Natural killer cell (primary cell): Measurements from ENCODE around the gene ATIC. TPM values are rescaled to one million over a fixed set of nuclear protein-coding genes. Genes with fewer than 3 reads are reported as not detected.

Source experiments
- ATAC-seq, 3 donors: fragments of 150-1000 bp in 2 of 3; fragments of 200-7000 bp in 1 of 3; cut with Tn5 transposase; 1 replicate in 1 of 3; 2 replicates in 2 of 3; pipeline ENCODE4 v1.10.0; 2021; ENCODE audit warnings: mild to moderate bottlenecking in 2 of 3, moderate library complexity in 2 of 3
- DNase-seq, 2 donors: peaks; one replicate each; pipeline versions ENCODE4 v3.0.0 to v3.0.0-alpha.2; 2013 to 2021; ENCODE audit warnings: mixed read lengths in 1 of 2
- H3K27ac ChIP-seq: one replicate; pipeline ENCODE4 v1.5.1; 2013; ENCODE audit warnings: mild to moderate bottlenecking, low read length
- H3K27me3 ChIP-seq: one replicate; pipeline ENCODE4 v1.6.1; 2013; ENCODE audit warnings: low read length; ENCODE audit not compliant: control insufficient read depth, insufficient read depth
- H3K36me3 ChIP-seq: one replicate; pipeline ENCODE4 v1.6.1; 2013; ENCODE audit warnings: low read length; ENCODE audit not compliant: control insufficient read depth, insufficient read depth
- H3K4me1 ChIP-seq: one replicate; pipeline ENCODE4 v1.6.1; 2013; ENCODE audit warnings: low read length; ENCODE audit not compliant: control insufficient read depth, insufficient read depth
- H3K4me3 ChIP-seq: one replicate; pipeline ENCODE4 v1.5.1; 2013; ENCODE audit warnings: low read length
- H3K9me3 ChIP-seq: one replicate; pipeline ENCODE4 v1.6.1; 2013; ENCODE audit warnings: low read length; ENCODE audit not compliant: control insufficient read depth, insufficient read depth
- H3K27ac Mint-ChIP-seq, 2 donors: one replicate each; pipeline ENCODE4 v1.8.0; 2022; ENCODE audit warnings: mild to moderate bottlenecking in 2 of 2, mixed read lengths in 2 of 2, moderate library complexity in 1 of 2
- H3K27me3 Mint-ChIP-seq, 2 donors: one replicate each; pipeline ENCODE4 v1.8.0; 2022; ENCODE audit warnings: low read depth in 2 of 2, mixed read lengths in 2 of 2
- H3K36me3 Mint-ChIP-seq: one replicate; pipeline ENCODE4 v1.8.0; 2022; ENCODE audit warnings: mixed read lengths
- H3K4me1 Mint-ChIP-seq, 2 donors: one replicate each; pipeline ENCODE4 v1.8.0; 2022; ENCODE audit warnings: mixed read lengths in 2 of 2
- H3K4me3 Mint-ChIP-seq: one replicate; pipeline ENCODE4 v1.8.0; 2022; ENCODE audit warnings: mild to moderate bottlenecking, moderate library complexity, mixed read lengths
- H3K9me3 Mint-ChIP-seq, 2 donors: one replicate each; pipeline ENCODE4 v1.8.0; 2022; ENCODE audit warnings: mixed read lengths in 2 of 2
- CTCF ChIP-seq: fragments of 200-600 bp; IDR thresholded peaks from one replicate; pipeline ENCODE4 v1.8.0; 2022; ENCODE audit warnings: antibody characterized with exemption
- WGBS: methylation state at CpG from one replicate; pipeline ENCODE4 v1.1.7; 2013; ENCODE audit warnings: missing lambda C conversion rate; ENCODE audit not compliant: insufficient coverage; 5-methylcytosine and 5-hydroxymethylcytosine counted together
- intact Hi-C: fragments of 100-400 bp; cut with micrococcal nuclease; formaldehyde crosslinking; loops from one replicate; pipeline ENCODE4 v1.14.2; 2022
- total RNA-seq, 4 donors: library from RNA; stranded (reverse); fragments of 120-200 nt in 1 of 4; gene quantifications; one replicate each; pipeline versions ENCODE4 v1.2.3 to v1.2.4, GENCODE V29; 2013 to 2022

Gene ATIC
- total RNA-seq, 3 donors from 2014 or later (not counting 1 experiment from before 2014, with no cell fraction given), result 33.2 to 49.9 (median 44.5) TPM

- no peak for DNase-seq
- no peaks in the 10 kb centered on the region for H3K9me3 Mint-ChIP-seq
- no peaks in the 10 kb centered on the region for H3K36me3 Mint-ChIP-seq
- Histone ChIP-seq H3K27ac (no peak overlapping the region), H3K36me3 (no peaks in the 10 kb centered on the region), H3K4me3 (no peak overlapping the region), H3K27me3 (no peaks in the 10 kb centered on the region), H3K9me3 (no peaks in the 10 kb centered on the region), H3K4me1 (no peaks in the 10 kb centered on the region)
- TF ChIP-seq CTCF, result no peak
- H3K27ac Mint-ChIP-seq, result no peak overlapping the region
- no peaks in the 10 kb centered on the region for H3K27me3 Mint-ChIP-seq
- no peak overlapping the region for H3K4me3 Mint-ChIP-seq
- no peaks in the 10 kb centered on the region for H3K4me1 Mint-ChIP-seq
- ATAC-seq, result no peak
- WGBS, result 95% methylated on average over 6 of the region's 7 CpGs
- intact Hi-C loops, result no loop called here
Measured at GRCh38 chr2:215356334-215356947, 44.6 kb downstream of the ATIC start.

DNA sequence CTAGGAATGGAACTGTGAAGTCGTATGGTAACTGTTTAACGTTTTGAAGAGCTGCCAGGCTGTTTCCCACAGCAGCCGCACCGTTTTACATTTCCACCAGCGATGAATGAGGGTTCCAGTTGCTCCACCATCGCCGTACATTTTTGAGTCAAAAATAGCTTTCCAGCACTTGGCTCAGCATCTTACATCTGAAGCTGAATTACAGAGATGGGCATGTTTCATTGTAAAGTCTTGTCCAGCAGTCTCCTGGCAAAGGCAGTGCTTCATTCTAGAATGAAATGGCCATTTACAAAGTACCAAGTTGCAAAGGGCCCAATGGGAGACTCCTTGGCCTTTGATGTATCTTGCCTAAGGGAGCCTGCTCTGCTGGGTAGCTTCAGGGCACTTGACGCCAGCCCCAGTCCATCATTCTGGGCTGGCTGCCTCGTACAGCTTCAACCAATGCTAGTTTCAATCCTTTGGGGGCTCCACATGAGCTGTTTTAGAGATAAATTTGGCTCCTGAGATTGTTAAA, 45.1 kb downstream of the ATIC start:
- no peaks in the 10 kb centered on the region for H3K27me3 ChIP-seq
- no peaks in the 10 kb centered on the region for H3K36me3 ChIP-seq
- Mint-ChIP-seq H3K27me3 (no peaks in the 10 kb centered on the region), H3K9me3 (no peaks in the 10 kb centered on the region), H3K27ac (no peak overlapping the region), H3K4me3 (no peak overlapping the region), H3K4me1 (no peaks in the 10 kb centered on the region), H3K36me3 (no peaks in the 10 kb centered on the region)
- intact Hi-C loops, result no loop called here
- no peaks in the 10 kb centered on the region for H3K4me1 ChIP-seq
- H3K9me3 ChIP-seq, result no peaks in the 10 kb centered on the region
- 97% methylated on average over 9 of the region's 9 CpGs for whole genome bisulfite sequencing
- ATAC-seq (no peak), DNase-seq (no peak)
- TF ChIP-seq CTCF, result no peak
- no peak overlapping the region for H3K27ac ChIP-seq
- H3K4me3 ChIP-seq, result no peak overlapping the region

- Mint-ChIP-seq H3K27me3 (no peaks in the 10 kb centered on the region), H3K4me3 (no peak overlapping the region), H3K9me3 (no peaks in the 10 kb centered on the region), H3K36me3 (no peaks in the 10 kb centered on the region), H3K4me1 (no peaks in the 10 kb centered on the region), H3K27ac (no peak overlapping the region)
- H3K4me1 ChIP-seq, result no peaks in the 10 kb centered on the region
- H3K9me3 ChIP-seq, result no peaks in the 10 kb centered on the region
- ATAC-seq (no peak), DNase-seq (no peak)
- intact Hi-C loops, result no loop called here
- no peak overlapping the region for H3K27ac ChIP-seq
- TF ChIP-seq CTCF, result no peak
- no peaks in the 10 kb centered on the region for H3K36me3 ChIP-seq
- H3K4me3 ChIP-seq, result no peak overlapping the region
- H3K27me3 ChIP-seq, result no peaks in the 10 kb centered on the region
- 100% methylated on average over 2 of the region's 3 CpGs for WGBS
Measured at GRCh38 chr2:215357660-215358059, 45.8 kb downstream of the ATIC start.

DNA sequence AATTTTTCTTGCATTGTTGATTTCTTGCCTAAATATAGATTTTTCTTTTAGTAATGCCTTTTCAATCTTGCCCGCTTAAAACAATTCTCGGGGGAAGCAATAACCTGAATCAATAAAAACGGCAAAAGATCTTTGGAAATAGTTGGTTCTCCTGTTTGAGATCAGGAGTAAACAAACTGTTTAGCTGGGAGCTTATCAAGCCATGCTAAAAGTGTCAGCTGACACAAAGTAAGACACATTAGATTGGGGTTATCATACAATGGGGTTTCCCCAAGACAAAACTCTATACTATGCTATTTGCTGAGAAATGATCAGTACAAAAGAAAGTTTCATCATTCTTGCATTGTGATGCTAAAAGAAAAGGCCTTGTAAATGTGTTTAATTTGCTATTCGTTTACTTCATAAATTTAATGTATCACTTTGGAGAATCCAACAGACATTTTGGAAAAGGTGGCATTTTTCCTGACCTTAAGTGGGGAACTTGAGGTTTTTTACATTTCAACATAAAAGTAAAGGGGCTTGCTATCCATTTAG, 46.5 kb downstream of the ATIC start:
- Mint-ChIP-seq H3K4me3 (no peak overlapping the region), H3K36me3 (no peaks in the 10 kb centered on the region), H3K9me3 (no peaks in the 10 kb centered on the region), H3K27ac (no peak overlapping the region), H3K4me1 (no peaks in the 10 kb centered on the region), H3K27me3 (no peaks in the 10 kb centered on the region)
- no peaks in the 10 kb centered on the region for H3K4me1 ChIP-seq
- intact Hi-C loops, result no loop called here
- TF ChIP-seq CTCF, result no peak
- H3K27ac ChIP-seq, result no peak overlapping the region
- no peak overlapping the region for H3K4me3 ChIP-seq
- WGBS, result 100% methylated on average over 3 of the region's 4 CpGs
- ATAC-seq, result no peak
- H3K9me3 ChIP-seq, result no peaks in the 10 kb centered on the region
- no peak for DNase-seq
- H3K36me3 ChIP-seq, result no peaks in the 10 kb centered on the region
- H3K27me3 ChIP-seq, result no peaks in the 10 kb centered on the region
